Measurements from ENCODE around the gene OR4K14. TPM values are rescaled to one million over a fixed set of nuclear protein-coding genes. Genes with fewer than 3 reads are reported as not detected.
"Not testable (repeated sequence)": the region's sequence is repeated elsewhere in the genome, so short reads cannot be mapped to it uniquely, and the experiment has no call there.

The OR4K14 gene
- total RNA-seq, 2 donors from 2014 or later = not detected

DNA sequence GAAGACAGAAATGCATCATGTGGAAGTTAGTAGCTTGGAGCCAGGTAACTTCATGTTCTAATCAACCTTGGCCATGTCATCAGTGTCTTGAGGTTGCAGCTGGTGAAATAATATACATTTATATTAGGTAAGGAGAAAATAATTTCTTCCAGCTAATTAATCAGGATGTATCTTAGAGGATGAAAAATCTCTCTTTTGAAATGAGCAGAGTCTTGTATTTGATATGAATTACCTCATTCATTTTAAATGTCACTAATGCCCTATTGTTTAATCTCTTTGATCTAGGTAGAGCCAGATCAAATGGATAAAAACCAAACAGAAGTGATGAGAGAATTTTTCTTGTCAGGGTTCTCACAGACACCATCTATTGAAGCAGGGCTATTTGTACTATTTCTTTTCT lies 17.2 kb downstream of the OR4K14 start, which contains the start of gene OR4Q2:
Gene OR4Q2 (plus strand): TSS at position 301 of the 400 bp plus-strand sequence.
- Histone ChIP-seq H3K36me3 (replicated peaks in 1 of 2; ENCODE audit: insufficient read depth in 1 of 2, low read depth in 2 of 2) (no peaks in the 10 kb centered on the region), H3K4me1 (no peaks in the 10 kb centered on the region), H3K27me3 (no peaks in the 10 kb centered on the region), H3K4me3 (no peak within 1 kb of the TSS), H3K27ac (no peak within 1 kb of the TSS), H3K9me3 (no peaks in the 10 kb centered on the region)
- ATAC-seq (no peak), DNase-seq (no peak)
- intact Hi-C loops (cut with DNase I) = no loop called here
- no peak for TF ChIP-seq POLR2A (IDR thresholded peaks at IDR 0.05)
- TF ChIP-seq, protein P1, sequence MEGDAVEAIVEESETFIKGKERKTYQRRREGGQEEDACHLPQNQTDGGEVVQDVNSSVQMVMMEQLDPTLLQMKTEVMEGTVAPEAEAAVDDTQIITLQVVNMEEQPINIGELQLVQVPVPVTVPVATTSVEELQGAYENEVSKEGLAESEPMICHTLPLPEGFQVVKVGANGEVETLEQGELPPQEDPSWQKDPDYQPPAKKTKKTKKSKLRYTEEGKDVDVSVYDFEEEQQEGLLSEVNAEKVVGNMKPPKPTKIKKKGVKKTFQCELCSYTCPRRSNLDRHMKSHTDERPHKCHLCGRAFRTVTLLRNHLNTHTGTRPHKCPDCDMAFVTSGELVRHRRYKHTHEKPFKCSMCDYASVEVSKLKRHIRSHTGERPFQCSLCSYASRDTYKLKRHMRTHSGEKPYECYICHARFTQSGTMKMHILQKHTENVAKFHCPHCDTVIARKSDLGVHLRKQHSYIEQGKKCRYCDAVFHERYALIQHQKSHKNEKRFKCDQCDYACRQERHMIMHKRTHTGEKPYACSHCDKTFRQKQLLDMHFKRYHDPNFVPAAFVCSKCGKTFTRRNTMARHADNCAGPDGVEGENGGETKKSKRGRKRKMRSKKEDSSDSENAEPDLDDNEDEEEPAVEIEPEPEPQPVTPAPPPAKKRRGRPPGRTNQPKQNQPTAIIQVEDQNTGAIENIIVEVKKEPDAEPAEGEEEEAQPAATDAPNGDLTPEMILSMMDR (IDR thresholded peaks at IDR 0.05) = no peak

GRCh38 chr14:19993438-19993837 lies 25.7 kb downstream of the OR4K14 start:
- DNase-seq = no peak
- H3K4me1 ChIP-seq = no peaks in the 10 kb centered on the region

GRCh38 chr14:19975291-19975690 lies 43.8 kb downstream of the OR4K14 start, which contains the start of gene OR4K15:
Gene OR4K15 (plus strand): TSS chr14:19975591. CDS start chr14:19975591, 0 bp downstream.
- no peaks in the 10 kb centered on the region for H3K36me3 ChIP-seq (replicated peaks in 1 of 2; ENCODE audit: insufficient read depth in 1 of 2, low read depth in 2 of 2)
- H3K27me3 ChIP-seq = no peaks in the 10 kb centered on the region
- H3K4me1 ChIP-seq = no peaks in the 10 kb centered on the region
- intact Hi-C loops (cut with DNase I) = no loop called here
- no peak within 1 kb of the TSS for H3K27ac ChIP-seq
- no peaks in the 10 kb centered on the region for H3K9me3 ChIP-seq
- ATAC-seq (no peak), DNase-seq (no peak)
- no peak within 1 kb of the TSS for H3K4me3 ChIP-seq
- no peak for TF ChIP-seq POLR2A (IDR thresholded peaks at IDR 0.05)
- TF ChIP-seq, protein P1 (IDR thresholded peaks at IDR 0.05) = no peak
- 88 to 92% methylated on average over 3 of the region's 3 CpGs for WGBS, 2 donors

More at GRCh38 chr14:19993438-19993837, 25.7 kb downstream of the OR4K14 start:
- no peak for TF ChIP-seq POLR2A (IDR thresholded peaks at IDR 0.05)
- TF ChIP-seq, protein P1 (IDR thresholded peaks at IDR 0.05) = no peak
- ATAC-seq = no peak
- H3K36me3 ChIP-seq (replicated peaks in 1 of 2; ENCODE audit: insufficient read depth in 1 of 2, low read depth in 2 of 2) = no peaks in the 10 kb centered on the region
- no peak overlapping the region for H3K27ac ChIP-seq
- no peaks in the 10 kb centered on the region for H3K9me3 ChIP-seq
- WGBS, 2 donors = 33 to 51% methylated on average over 2 of the region's 2 CpGs
- intact Hi-C loops (cut with DNase I) = no loop called here
- no peak overlapping the region for H3K4me3 ChIP-seq
- H3K27me3 ChIP-seq = no peaks in the 10 kb centered on the region

DNA sequence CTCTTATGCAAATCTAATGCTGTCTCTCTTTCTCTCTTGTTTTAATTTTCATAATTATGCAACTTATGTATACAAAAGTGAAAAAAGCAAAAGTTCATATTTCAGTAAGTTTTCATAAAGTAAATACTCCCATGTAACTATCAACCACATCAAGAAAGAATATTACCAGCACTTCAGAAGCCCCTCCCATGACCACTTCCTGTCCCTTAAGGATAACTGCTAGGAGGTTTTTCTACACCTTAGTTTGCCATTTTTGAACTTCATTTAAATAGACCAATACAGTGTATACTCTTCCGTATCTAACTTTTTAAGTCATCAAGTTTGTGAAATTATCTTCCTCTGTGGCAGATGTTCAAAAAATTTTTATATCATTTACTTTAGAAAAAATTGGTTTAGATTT lies 44.3 kb downstream of the OR4K14 start:
- TF ChIP-seq, protein P1 (IDR thresholded peaks at IDR 0.05) = no peak
- TF ChIP-seq POLR2A (IDR thresholded peaks at IDR 0.05) = no peak
- no peaks in the 10 kb centered on the region for H3K4me1 ChIP-seq
- 55 to 59% methylated on average over 1 of the region's 1 CpG for WGBS, 2 donors
- H3K27me3 ChIP-seq = no peaks in the 10 kb centered on the region
- ATAC-seq (no peak), DNase-seq (no peak)
- intact Hi-C loops (cut with DNase I) = no loop called here
- H3K27ac ChIP-seq = no peak overlapping the region
- H3K36me3 ChIP-seq (replicated peaks in 1 of 2; ENCODE audit: insufficient read depth in 1 of 2, low read depth in 2 of 2) = no peaks in the 10 kb centered on the region
- no peaks in the 10 kb centered on the region for H3K9me3 ChIP-seq
- no peak overlapping the region for H3K4me3 ChIP-seq

- ATAC-seq; H3K27ac ChIP-seq; H3K4me3 ChIP-seq; H3K36me3 ChIP-seq (replicated peaks in 1 of 2; ENCODE audit: insufficient read depth in 1 of 2, low read depth in 2 of 2); H3K27me3 ChIP-seq; DNase-seq; H3K9me3 ChIP-seq; H3K4me1 ChIP-seq; intact Hi-C loops (cut with DNase I): not testable (repeated sequence)
- WGBS, 2 donors = 41 to 50% methylated on average over 2 of the region's 2 CpGs
Observed at GRCh38 chr14:19969735-19970134, 49.4 kb downstream of the OR4K14 start.

Other genes starting within 250 kb of the OR4K14 start
- gene OR4M1, start 245.8 kb downstream of the OR4K14 start, total RNA-seq = not detected
- gene OR4N2, start 215.5 kb downstream of the OR4K14 start, total RNA-seq = not detected
- not detected for gene OR4K2, start 144.2 kb downstream of the OR4K14 start, total RNA-seq
- gene OR4K5, start 98.7 kb downstream of the OR4K14 start, total RNA-seq = not detected
- not detected for gene OR4K1, start 88.4 kb downstream of the OR4K14 start, total RNA-seq
- gene OR4K15, start 43.7 kb downstream of the OR4K14 start, total RNA-seq = not detected
- gene OR4Q2, start 17.1 kb downstream of the OR4K14 start, total RNA-seq = not detected
- gene OR4K13, start 16.7 kb upstream of the OR4K14 start, total RNA-seq = not detected
- not detected for gene OR4L1, start 40.7 kb upstream of the OR4K14 start, total RNA-seq
- not detected for gene OR4K17, start 91.4 kb upstream of the OR4K14 start, total RNA-seq
- gene OR4N5, start 119.5 kb upstream of the OR4K14 start, total RNA-seq = not detected
- not detected for gene OR11G2, start 171.6 kb upstream of the OR4K14 start, total RNA-seq
- not detected for gene OR11H6, start 204.4 kb upstream of the OR4K14 start, total RNA-seq
- gene OR11H7, start 209.7 kb upstream of the OR4K14 start, total RNA-seq = not detected
- not detected for gene OR11H4, start 220.0 kb upstream of the OR4K14 start, total RNA-seq

Data from body of pancreas (tissue), 4 donors.